SK-N-SH treated with all-trans-retinoic acid at 6 μM for 48 hours (cell line): ENCODE data around the gene NDUFAF2.

ENCODE experiments used
- ATAC-seq: fragments of 200-7000 bp; cut with Tn5 transposase; 3 replicates; pipeline ENCODE4 v1.9.1; 2020; ENCODE audit warnings: mild to moderate bottlenecking, moderate library complexity
- ARNTL ChIP-seq: fragments of 450-650 bp; formaldehyde crosslinking; IDR thresholded peaks from 2 replicates; pipeline ENCODE4 v1.5.0; 2020; ENCODE audit warnings: low read depth, mild to moderate bottlenecking, moderate library complexity, borderline replicate concordance
- BACH2 ChIP-seq: fragments of 250-450 bp; sonication (Bioruptor Pico); IDR thresholded peaks from 2 replicates; pipeline ENCODE4 v1.9.0; 2021; ENCODE audit warnings: mild to moderate bottlenecking, borderline replicate concordance
- CSDC2 ChIP-seq: fragments of 250-450 bp; sonication (Bioruptor Pico); IDR thresholded peaks from 2 replicates; pipeline ENCODE4 v1.5.0; 2020; ENCODE audit warnings: mild to moderate bottlenecking, moderate library complexity
- ESRRG ChIP-seq: fragments of 250-450 bp; sonication (Bioruptor Pico); IDR thresholded peaks from 2 replicates; pipeline ENCODE4 v1.6.1; 2021; ENCODE audit warnings: mild to moderate bottlenecking
- GLIS3 ChIP-seq: fragments of 250-450 bp; sonication (Bioruptor Pico); IDR thresholded peaks from 2 replicates; pipeline ENCODE4 v1.5.0; 2020; ENCODE audit warnings: mild to moderate bottlenecking, moderate library complexity
- ISL1 ChIP-seq: fragments of 250-450 bp; sonication (Bioruptor Pico); IDR thresholded peaks from 2 replicates; pipeline ENCODE4 v2.1.2; 2022; ENCODE audit warnings: mild to moderate bottlenecking, moderate library complexity
- OSR1 ChIP-seq: fragments of 250-450 bp; sonication (Bioruptor Pico); IDR thresholded peaks from 2 replicates; pipeline ENCODE4 v1.8.0; 2022; ENCODE audit warnings: moderate library complexity, mild to moderate bottlenecking, inconsistent platforms
- PPARA ChIP-seq: fragments of 250-450 bp; sonication (Bioruptor Pico); IDR thresholded peaks from 2 replicates; pipeline ENCODE4 v1.5.0; 2020; ENCODE audit warnings: mild to moderate bottlenecking, borderline replicate concordance
- RARB ChIP-seq: fragments of 250-450 bp; sonication (Bioruptor Pico); IDR thresholded peaks from 2 replicates; pipeline ENCODE4 v1.8.0; 2021; ENCODE audit warnings: mild to moderate bottlenecking, moderate library complexity
- SNAI2 ChIP-seq: fragments of 250-450 bp; sonication (Bioruptor Pico); IDR thresholded peaks from 2 replicates; pipeline ENCODE4 v1.5.0; 2020; ENCODE audit warnings: mild to moderate bottlenecking, moderate library complexity
- TCF4 ChIP-seq: fragments of 250-450 bp; sonication (Bioruptor Pico); IDR thresholded peaks from 2 replicates; pipeline ENCODE4 v1.8.0; 2021; ENCODE audit warnings: mild to moderate bottlenecking, moderate library complexity, borderline replicate concordance
- TOX ChIP-seq: fragments of 250-450 bp; sonication (Bioruptor Pico); IDR thresholded peaks from 2 replicates; pipeline ENCODE4 v1.8.0; 2021; ENCODE audit warnings: mild to moderate bottlenecking, moderate library complexity, borderline replicate concordance
- ZC3H10 ChIP-seq: fragments of 250-450 bp; sonication (Bioruptor Pico); IDR thresholded peaks from 2 replicates; pipeline ENCODE4 v1.5.1; 2021; ENCODE audit warnings: mild to moderate bottlenecking, moderate library complexity
- ZFP3 ChIP-seq: fragments of 250-450 bp; sonication (Bioruptor Pico); IDR thresholded peaks from 2 replicates; pipeline ENCODE4 v1.5.0; 2020; ENCODE audit warnings: mild to moderate bottlenecking, moderate library complexity
- ZFP30 ChIP-seq: fragments of 450-650 bp; formaldehyde crosslinking; IDR thresholded peaks from 2 replicates; pipeline ENCODE4 v1.5.0; 2022; ENCODE audit warnings: mild to moderate bottlenecking, moderate library complexity
- ZNF70 ChIP-seq: fragments of 450-650 bp; formaldehyde crosslinking; IDR thresholded peaks from 2 replicates; pipeline ENCODE4 v1.5.0; 2020; ENCODE audit warnings: mild to moderate bottlenecking, moderate library complexity
- ZNF8 ChIP-seq: fragments of 450-650 bp; formaldehyde crosslinking; IDR thresholded peaks from 2 replicates; pipeline ENCODE4 v1.5.0; 2020; ENCODE audit warnings: mild to moderate bottlenecking, moderate library complexity
- TF ChIP-seq, protein P1 (sequence below): fragments of 250-450 bp; sonication (Bioruptor Pico); IDR thresholded peaks from 2 replicates; pipeline ENCODE4 v1.5.1; 2021; ENCODE audit warnings: mild to moderate bottlenecking, moderate library complexity
- TF ChIP-seq, protein P2 (sequence below): fragments of 250-450 bp; sonication (Bioruptor Pico); IDR thresholded peaks from 2 replicates; pipeline ENCODE4 v1.5.1; 2020; ENCODE audit warnings: low read depth, mild to moderate bottlenecking, moderate library complexity
- TF ChIP-seq, protein P3 (sequence below): fragments of 250-450 bp; sonication (Bioruptor Pico); IDR thresholded peaks from 2 replicates; pipeline ENCODE4 v1.5.0; 2020; ENCODE audit warnings: mild to moderate bottlenecking, moderate library complexity
- TF ChIP-seq, protein P4 (sequence below): fragments of 250-450 bp; sonication (Bioruptor Pico); IDR thresholded peaks from 2 replicates; pipeline ENCODE4 v1.8.0; 2021; ENCODE audit warnings: low read depth, mild to moderate bottlenecking, moderate library complexity, borderline replicate concordance

Gene NDUFAF2

DNA sequence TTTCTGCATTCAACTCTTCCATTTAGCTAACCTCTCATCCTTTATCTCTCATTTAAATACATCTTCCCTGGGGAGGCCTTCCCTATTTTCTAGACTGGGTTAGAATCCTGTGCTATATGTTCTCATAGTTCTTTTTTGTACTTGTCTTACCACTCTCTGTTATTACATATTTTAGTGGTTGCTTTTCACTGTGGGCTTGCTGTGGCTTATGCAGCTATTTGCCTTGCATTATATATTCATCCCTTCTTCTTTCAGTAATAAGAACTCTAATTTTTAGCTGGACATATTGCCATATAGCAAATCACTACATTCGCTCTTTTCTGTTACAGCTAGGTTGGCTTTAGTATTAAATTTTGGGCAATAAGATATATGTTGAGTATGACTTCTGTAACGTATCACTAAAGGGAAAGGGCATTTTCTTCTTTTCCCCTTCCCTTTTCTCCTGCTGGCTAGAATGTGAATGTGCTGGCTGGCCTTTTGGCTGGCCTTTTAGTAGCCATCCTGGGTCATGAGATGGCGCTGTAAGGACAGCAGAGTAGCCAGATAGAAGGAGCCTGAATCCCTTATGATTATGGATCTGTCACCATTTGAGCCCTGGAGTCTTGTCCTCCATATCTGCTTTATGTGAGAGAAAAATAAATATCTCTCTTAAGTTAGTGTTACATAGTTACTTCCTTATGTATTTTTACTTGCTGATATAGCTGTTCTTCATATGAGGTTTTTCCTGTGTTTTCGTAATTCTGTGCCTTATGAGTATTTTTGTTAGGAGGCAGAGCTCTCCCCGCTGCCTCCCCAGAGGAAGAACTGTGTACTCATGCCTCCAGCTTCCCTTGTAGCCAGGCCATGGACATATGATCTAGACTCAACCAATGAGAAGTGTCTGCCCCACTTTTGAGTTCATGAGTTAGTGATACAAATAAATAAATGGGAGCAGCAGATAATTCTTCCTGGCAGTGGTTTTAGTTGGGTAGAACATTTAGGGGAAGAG lies 65.8 kb downstream of the NDUFAF2 start:
- peak; percentile 85 for ATAC-seq
- TF ChIP-seq, protein P1, sequence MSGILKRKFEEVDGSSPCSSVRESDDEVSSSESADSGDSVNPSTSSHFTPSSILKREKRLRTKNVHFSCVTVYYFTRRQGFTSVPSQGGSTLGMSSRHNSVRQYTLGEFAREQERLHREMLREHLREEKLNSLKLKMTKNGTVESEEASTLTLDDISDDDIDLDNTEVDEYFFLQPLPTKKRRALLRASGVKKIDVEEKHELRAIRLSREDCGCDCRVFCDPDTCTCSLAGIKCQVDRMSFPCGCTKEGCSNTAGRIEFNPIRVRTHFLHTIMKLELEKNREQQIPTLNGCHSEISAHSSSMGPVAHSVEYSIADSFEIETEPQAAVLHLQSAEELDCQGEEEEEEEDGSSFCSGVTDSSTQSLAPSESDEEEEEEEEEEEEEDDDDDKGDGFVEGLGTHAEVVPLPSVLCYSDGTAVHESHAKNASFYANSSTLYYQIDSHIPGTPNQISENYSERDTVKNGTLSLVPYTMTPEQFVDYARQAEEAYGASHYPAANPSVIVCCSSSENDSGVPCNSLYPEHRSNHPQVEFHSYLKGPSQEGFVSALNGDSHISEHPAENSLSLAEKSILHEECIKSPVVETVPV (CRISPR knock-in tag): no peak
- TF ChIP-seq GLIS3 (no peak), PPARA (CRISPR knock-in tag) (no peak), ISL1 (CRISPR knock-in tag) (no peak), SNAI2 (no peak)
- TF ChIP-seq, protein P2, sequence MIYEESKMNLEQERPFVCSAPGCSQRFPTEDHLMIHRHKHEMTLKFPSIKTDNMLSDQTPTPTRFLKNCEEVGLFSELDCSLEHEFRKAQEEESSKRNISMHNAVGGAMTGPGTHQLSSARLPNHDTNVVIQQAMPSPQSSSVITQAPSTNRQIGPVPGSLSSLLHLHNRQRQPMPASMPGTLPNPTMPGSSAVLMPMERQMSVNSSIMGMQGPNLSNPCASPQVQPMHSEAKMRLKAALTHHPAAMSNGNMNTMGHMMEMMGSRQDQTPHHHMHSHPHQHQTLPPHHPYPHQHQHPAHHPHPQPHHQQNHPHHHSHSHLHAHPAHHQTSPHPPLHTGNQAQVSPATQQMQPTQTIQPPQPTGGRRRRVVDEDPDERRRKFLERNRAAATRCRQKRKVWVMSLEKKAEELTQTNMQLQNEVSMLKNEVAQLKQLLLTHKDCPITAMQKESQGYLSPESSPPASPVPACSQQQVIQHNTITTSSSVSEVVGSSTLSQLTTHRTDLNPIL: no peak
- TF ChIP-seq, protein P3, sequence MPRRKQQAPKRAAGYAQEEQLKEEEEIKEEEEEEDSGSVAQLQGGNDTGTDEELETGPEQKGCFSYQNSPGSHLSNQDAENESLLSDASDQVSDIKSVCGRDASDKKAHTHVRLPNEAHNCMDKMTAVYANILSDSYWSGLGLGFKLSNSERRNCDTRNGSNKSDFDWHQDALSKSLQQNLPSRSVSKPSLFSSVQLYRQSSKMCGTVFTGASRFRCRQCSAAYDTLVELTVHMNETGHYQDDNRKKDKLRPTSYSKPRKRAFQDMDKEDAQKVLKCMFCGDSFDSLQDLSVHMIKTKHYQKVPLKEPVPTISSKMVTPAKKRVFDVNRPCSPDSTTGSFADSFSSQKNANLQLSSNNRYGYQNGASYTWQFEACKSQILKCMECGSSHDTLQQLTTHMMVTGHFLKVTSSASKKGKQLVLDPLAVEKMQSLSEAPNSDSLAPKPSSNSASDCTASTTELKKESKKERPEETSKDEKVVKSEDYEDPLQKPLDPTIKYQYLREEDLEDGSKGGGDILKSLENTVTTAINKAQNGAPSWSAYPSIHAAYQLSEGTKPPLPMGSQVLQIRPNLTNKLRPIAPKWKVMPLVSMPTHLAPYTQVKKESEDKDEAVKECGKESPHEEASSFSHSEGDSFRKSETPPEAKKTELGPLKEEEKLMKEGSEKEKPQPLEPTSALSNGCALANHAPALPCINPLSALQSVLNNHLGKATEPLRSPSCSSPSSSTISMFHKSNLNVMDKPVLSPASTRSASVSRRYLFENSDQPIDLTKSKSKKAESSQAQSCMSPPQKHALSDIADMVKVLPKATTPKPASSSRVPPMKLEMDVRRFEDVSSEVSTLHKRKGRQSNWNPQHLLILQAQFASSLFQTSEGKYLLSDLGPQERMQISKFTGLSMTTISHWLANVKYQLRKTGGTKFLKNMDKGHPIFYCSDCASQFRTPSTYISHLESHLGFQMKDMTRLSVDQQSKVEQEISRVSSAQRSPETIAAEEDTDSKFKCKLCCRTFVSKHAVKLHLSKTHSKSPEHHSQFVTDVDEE (CRISPR knock-in tag): no peak

DNA sequence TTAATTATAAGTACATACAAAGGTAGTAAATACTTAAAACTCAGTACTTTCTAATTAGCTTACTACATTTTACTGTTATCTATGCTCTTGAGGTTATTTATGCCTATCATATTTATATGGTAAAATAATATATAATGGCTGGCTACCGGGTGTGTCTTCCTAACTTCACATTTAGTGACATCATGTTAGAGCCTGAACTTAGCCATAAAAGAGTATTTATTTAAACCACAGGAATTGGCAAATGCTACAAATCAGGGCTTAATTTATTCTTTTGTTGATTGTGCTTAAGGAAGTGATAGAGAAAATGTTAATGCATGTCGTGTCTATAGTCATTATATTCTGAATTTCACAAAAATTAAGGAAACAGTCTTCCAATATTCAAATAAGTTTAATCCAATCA lies 73.1 kb downstream of the NDUFAF2 start:
- no peak for TF ChIP-seq ZFP30 (CRISPR knock-in tag)
- TF ChIP-seq, protein P2: no peak
- TF ChIP-seq PPARA (CRISPR knock-in tag): no peak
- no peak for TF ChIP-seq ESRRG (CRISPR knock-in tag)
- TF ChIP-seq ZNF8: no peak
- no peak for TF ChIP-seq GLIS3
- no peak for TF ChIP-seq ZFP3
- no peak for TF ChIP-seq ARNTL (CRISPR knock-in tag)
- TF ChIP-seq, protein P4, sequence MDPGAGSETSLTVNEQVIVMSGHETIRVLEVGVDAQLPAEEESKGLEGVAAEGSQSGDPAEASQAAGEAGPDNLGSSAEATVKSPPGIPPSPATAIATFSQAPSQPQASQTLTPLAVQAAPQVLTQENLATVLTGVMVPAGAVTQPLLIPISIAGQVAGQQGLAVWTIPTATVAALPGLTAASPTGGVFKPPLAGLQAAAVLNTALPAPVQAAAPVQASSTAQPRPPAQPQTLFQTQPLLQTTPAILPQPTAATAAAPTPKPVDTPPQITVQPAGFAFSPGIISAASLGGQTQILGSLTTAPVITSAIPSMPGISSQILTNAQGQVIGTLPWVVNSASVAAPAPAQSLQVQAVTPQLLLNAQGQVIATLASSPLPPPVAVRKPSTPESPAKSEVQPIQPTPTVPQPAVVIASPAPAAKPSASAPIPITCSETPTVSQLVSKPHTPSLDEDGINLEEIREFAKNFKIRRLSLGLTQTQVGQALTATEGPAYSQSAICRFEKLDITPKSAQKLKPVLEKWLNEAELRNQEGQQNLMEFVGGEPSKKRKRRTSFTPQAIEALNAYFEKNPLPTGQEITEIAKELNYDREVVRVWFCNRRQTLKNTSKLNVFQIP: no peak
- TF ChIP-seq TCF4: no peak
- no peak for TF ChIP-seq SNAI2
- no peak for TF ChIP-seq ISL1 (CRISPR knock-in tag)
- no peak for TF ChIP-seq RARB (CRISPR knock-in tag)
- TF ChIP-seq, protein P1 (CRISPR knock-in tag): no peak
- TF ChIP-seq TOX (CRISPR knock-in tag): no peak
- TF ChIP-seq ZC3H10 (CRISPR knock-in tag): no peak
- TF ChIP-seq CSDC2: no peak
- no peak for TF ChIP-seq ZNF70
- no peak for TF ChIP-seq BACH2 (CRISPR knock-in tag)
- TF ChIP-seq OSR1 (CRISPR knock-in tag): no peak
- ATAC-seq: no peak
